HG03196 (cell line): ENCODE measurements around the gene NEK4.

Experiments
- ATAC-seq: cut with Tn5 transposase; IDR thresholded peaks from one replicate; pipeline ENCODE4 v1.9.1; 2021; ENCODE audit not compliant: unreplicated experiment

Gene NEK4

GRCh38 chr3:52793702-52794611 is 23.2 kb upstream of the NEK4 start:
- ATAC-seq, result no peak

GRCh38 chr3:52792961-52793695 is 22.4 kb upstream of the NEK4 start:
- no peak for ATAC-seq

GRCh38 chr3:52792413-52792812 is 21.7 kb upstream of the NEK4 start:
- ATAC-seq, result no peak

DNA sequence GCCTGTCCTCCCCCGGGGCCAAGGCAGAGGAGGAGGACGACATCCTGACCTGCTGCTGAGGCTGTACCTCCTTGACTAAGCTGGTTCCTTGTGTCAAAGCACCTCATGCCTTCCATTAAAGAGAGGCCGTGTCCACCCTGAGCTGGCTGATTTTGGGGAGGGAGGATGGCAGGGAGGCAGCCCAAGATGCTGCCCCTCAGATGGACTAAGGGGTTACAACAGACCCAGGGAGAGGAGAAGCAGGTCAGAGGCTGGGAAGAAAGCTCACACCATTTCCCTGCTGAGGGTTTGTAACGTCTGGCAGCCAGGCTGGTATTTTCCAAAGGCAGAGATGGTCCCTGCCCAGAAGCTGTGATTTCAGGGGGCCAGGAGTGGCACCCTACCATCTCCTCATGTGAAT is 21.2 kb upstream of the NEK4 start:
- no peak for ATAC-seq

- ATAC-seq, result no peak
Measured at GRCh38 chr3:52791366-52791765, 20.6 kb upstream of the NEK4 start.

GRCh38 chr3:52790741-52791140 is 20.0 kb upstream of the NEK4 start:
- ATAC-seq, result no peak

DNA sequence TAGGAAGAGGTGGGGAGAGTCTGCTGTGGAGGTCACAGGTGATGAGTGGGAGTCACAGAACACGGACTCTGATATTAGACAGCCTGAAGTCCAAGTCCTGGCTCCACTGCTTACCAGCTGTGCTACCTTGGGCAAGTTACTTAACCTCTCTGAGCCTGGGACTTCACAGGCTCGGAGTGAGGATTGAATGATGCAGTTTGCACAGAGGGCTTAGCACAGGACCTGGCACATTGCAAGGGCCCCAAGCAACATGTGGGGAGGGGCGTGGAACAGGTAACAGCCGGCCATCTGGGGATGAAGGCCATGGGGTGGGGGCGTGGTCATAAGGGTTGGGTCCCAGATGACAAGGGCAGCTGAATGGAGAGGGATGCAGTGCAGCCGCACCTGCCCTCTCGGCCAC is 19.6 kb upstream of the NEK4 start:
- no peak for ATAC-seq

DNA sequence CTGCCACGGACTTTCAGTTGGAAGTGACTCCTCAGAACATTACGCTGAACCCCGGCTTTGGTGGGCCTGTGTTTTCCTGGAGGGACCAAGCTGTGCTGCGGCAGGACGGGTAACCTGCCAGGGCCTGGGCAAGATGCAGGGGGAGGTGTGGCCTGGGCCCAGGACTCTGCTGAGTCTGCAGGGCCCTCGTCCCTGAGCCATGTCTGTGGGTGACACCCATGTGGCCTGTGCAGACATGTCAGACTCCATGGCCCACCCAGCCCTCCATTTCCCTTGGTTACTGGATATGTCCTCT is 19.0 kb upstream of the NEK4 start:
- ATAC-seq, result no peak

GRCh38 chr3:52788890-52789745 is 18.4 kb upstream of the NEK4 start:
- ATAC-seq, result no peak

GRCh38 chr3:52787672-52788625 is 17.2 kb upstream of the NEK4 start:
- no peak for ATAC-seq

DNA sequence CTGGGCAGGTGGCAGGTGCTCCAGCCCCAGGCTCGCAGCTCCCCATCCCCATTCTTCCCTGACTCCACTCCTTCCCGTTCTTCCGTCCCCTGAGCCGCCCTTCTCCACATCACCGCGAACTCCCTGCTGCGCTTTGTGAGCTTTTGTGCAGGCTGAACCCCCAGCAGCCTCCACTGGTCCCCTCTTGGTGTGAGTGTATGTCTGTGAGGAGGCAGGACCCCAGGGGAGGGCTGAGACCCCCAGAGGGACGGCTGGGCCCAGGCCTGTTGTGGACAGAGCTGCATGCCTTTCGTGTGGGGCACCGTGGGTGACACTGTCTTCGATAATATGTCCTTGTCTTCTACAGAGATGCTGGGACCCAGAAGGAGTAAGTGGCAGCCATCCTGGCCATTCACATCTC is 16.5 kb upstream of the NEK4 start:
- no peak for ATAC-seq

- no peak for ATAC-seq
Measured at GRCh38 chr3:52786330-52787215, 15.8 kb upstream of the NEK4 start.

DNA sequence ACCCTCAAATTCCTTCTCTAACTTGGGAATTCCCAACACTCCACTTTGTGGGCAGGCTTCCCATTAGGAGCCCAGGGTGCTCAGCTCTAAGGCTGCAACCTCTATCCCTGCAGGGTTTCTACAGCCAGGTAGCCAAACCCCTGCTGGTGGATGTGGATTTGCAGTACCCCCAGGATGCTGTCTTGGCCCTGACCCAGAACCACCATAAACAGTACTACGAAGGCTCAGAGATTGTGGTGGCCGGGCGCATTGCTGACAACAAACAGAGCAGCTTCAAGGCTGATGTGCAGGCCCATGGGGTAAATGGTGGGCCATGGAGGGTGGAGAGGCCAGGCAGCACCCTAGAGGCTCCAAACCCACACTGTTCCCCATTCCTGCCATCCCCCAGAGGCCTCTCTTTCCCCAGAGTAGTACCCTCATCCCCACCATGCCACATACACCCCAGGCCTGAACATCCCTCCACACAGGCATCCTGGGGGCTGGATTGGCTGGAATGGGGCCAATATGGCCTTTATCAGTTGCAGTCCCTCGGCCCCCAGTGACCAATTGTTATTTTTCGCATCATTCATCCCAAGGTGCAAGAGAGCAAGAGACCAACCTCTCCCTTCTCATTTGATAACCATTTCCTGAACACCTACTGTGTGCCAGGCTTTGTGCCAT is 14.3 kb upstream of the NEK4 start:
- no peak for ATAC-seq

GRCh38 chr3:52784021-52784621 is 13.4 kb upstream of the NEK4 start:
- ATAC-seq, result no peak

DNA sequence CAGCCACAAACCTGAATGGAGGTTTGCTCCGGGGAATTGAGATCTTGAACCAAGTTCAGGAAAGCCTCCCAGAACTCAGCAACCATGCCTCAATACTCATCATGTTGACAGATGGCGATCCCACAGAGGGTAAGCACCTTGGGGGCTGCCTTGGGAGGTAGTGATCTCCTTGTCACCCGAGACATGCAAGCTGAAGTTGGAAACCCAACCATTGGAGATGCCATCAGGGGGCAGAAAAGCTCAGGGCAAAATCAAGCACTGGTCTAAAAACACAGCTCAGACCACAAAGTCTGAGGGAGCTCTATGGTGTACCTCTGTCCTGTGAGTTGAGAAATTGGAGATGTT is 12.4 kb upstream of the NEK4 start:
- no peak for ATAC-seq

DNA sequence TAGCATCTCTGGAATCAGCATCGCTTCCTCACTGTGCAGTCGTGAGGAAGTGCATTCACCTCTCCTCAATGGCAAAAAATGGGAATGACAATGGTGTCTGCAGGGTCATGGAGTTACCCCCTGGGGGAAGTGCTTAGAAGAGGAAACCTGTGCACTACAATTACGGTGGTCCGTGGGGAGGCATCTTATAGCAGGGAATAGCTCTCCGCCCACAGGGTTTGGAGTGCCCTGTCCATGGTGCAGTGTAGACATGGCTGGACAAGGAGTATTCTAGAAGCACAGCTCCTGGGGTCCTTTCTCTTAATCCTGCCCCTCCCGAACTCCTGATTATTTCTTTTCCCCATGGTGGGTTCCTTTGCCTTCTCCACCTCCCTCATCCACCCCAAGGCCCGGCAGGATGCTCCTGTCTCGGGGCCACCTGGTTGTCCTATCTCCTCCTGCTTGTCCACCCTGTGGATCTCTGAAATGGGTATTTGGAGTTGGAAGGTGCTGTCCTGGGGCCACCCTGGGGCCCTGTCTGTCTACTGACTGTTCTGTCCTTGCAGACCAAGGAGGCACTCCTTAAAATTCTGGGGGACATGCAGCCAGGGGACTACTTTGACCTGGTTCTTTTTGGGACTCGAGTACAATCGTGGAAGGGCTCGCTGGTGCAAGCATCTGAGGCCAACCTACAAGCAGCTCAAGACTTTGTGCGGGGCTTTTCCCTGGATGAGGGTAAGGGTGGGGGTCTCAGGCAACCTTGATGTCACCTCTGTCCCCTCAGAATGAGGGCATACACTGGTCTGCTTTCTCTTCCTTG is 11.9 kb upstream of the NEK4 start:
- ATAC-seq, result no peak

DNA sequence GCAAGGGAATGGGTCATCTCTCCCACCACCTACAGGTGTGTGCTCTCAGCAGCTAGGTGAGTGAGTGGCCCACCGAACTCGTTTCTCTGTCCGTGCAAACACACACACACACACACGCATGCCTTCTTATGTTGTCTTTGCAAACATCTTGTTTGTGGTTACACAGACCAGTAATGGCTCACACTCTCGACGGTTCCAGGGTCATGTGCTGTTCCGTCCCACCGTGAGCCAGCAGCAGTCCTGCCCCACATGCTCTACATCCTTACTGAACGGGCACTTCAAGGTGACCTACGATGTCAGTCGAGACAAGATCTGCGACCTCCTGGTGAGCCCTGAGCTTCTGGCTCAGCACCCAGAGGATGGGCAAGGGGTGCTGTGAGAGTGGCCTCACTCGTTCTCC is 11.0 kb upstream of the NEK4 start:
- ATAC-seq, result no peak
